Astrocyte of the spinal cord (primary cell): ENCODE measurements around the gene KPNA4.

ENCODE experiments used
- DNase-seq: peaks from one replicate; pipeline ENCODE4 v3.0.0; 2011; ENCODE audit warnings: low read depth, low spot score
- H3K4me3 ChIP-seq: 2 replicates; pipeline ENCODE4 v1.5.1; 2011; ENCODE audit warnings: low read depth, mild to moderate bottlenecking, low read length, moderate library complexity
- CTCF ChIP-seq: IDR thresholded peaks from 2 replicates; pipeline ENCODE4 v1.5.1; 2012; ENCODE audit warnings: low read depth, mild to moderate bottlenecking, low read length, inconsistent platforms
- in situ Hi-C: cut with HindIII; loops from 2 replicates; pipeline ENCODE4 v1.10.0; 2017; ENCODE audit warnings: low sequenced_read_pairs

The KPNA4 gene

GRCh38 chr3:160486459-160486869 is 78.9 kb downstream of the KPNA4 start:
- in situ Hi-C loops = no loop called here
- H3K4me3 ChIP-seq = no peak overlapping the region
- peak; percentile 74 for DNase-seq
- peak; percentile 34 for TF ChIP-seq CTCF

- in situ Hi-C loops = no loop called here
- TF ChIP-seq CTCF = no peak
- no peak for DNase-seq
- H3K4me3 ChIP-seq = no peak overlapping the region
These were observed 82.6 kb downstream of the KPNA4 start for GRCh38 chr3:160482796-160483195.

- H3K4me3 ChIP-seq = no peak overlapping the region
- DNase-seq = no peak
- TF ChIP-seq CTCF = no peak
- in situ Hi-C loops = no loop called here
These were observed 83.5 kb downstream of the KPNA4 start for GRCh38 chr3:160481856-160482255.

GRCh38 chr3:160480931-160481330 is 84.4 kb downstream of the KPNA4 start:
- in situ Hi-C loops = no loop called here
- H3K4me3 ChIP-seq = no peak overlapping the region
- DNase-seq = no peak
- no peak for TF ChIP-seq CTCF

- no peak for DNase-seq
- in situ Hi-C loops = no loop called here
- TF ChIP-seq CTCF = no peak
- no peak overlapping the region for H3K4me3 ChIP-seq
These were observed 86.0 kb downstream of the KPNA4 start for GRCh38 chr3:160479376-160479775.

GRCh38 chr3:160478338-160478737 is 87.0 kb downstream of the KPNA4 start:
- DNase-seq = peak; percentile 48
- in situ Hi-C loops = no loop called here
- TF ChIP-seq CTCF = no peak

GRCh38 chr3:160477750-160478149 is 87.6 kb downstream of the KPNA4 start:
- TF ChIP-seq CTCF = no peak
- in situ Hi-C loops = no loop called here

More at GRCh38 chr3:160478338-160478737, 87.0 kb downstream of the KPNA4 start:
- no peak overlapping the region for H3K4me3 ChIP-seq

More at GRCh38 chr3:160477750-160478149, 87.6 kb downstream of the KPNA4 start:
- no peak overlapping the region for H3K4me3 ChIP-seq
- DNase-seq = no peak
